ENCODE data around the gene HTT-AS.

HTT-AS gene

GRCh38 chr4:3087115-3087797 lies 12.9 kb upstream of the HTT-AS start:
- no peak for DNase-seq (ENCODE audit: low read depth)

- DNase-seq (ENCODE audit: low read depth) = no peak
Measured at GRCh38 chr4:3085948-3086670, 11.8 kb upstream of the HTT-AS start.

GRCh38 chr4:3083732-3084131 lies 9.4 kb upstream of the HTT-AS start:
- DNase-seq (ENCODE audit: low read depth) = no peak

GRCh38 chr4:3082925-3083515 lies 8.7 kb upstream of the HTT-AS start:
- no peak for DNase-seq (ENCODE audit: low read depth)

DNA sequence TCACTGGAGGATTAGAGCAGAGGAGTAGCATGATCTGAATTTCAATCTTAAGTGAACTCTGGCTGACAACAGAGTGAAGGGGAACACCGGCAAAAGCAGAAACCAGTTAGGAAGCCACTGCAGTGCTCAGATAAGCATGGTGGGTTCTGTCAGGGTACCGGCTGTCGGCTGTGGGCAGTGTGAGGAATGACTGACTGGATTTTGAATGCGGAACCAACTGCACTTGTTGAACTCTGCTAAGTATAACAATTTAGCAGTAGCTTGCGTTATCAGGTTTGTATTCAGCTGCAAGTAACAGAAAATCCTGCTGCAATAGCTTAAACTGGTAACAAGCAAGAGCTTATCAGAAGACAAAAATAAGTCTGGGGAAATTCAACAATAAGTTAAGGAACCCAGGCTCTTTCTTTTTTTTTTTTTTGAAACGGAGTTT lies 5.4 kb upstream of the HTT-AS start:
- no peak for DNase-seq (ENCODE audit: low read depth)

- no peak for DNase-seq (ENCODE audit: low read depth)
Measured at GRCh38 chr4:3077796-3078195, 3.5 kb upstream of the HTT-AS start.

- no peak for DNase-seq (ENCODE audit: low read depth)
Measured at GRCh38 chr4:3075652-3075981, 1.3 kb upstream of the HTT-AS start.

DNA sequence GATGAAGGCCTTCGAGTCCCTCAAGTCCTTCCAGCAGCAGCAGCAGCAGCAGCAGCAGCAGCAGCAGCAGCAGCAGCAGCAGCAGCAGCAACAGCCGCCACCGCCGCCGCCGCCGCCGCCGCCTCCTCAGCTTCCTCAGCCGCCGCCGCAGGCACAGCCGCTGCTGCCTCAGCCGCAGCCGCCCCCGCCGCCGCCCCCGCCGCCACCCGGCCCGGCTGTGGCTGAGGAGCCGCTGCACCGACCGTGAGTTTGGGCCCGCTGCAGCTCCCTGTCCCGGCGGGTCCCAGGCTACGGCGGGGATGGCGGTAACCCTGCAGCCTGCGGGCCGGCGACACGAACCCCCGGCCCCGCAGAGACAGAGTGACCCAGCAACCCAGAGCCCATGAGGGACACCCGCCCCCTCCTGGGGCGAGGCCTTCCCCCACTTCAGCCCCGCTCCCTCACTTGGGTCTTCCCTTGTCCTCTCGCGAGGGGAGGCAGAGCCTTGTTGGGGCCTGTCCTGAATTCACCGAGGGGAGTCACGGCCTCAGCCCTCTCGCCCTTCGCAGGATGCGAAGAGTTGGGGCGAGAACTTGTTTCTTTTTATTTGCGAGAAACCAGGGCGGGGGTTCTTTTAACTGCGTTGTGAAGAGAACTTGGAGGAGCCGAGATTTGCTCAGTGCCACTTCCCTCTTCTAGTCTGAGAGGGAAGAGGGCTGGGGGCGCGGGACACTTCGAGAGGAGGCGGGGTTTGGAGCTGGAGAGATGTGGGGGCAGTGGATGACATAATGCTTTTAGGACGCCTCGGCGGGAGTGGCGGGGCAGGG lies 711 bp upstream of the HTT-AS start:
- no peak for DNase-seq (ENCODE audit: low read depth)

- no peak for DNase-seq (ENCODE audit: low read depth)
Measured at GRCh38 chr4:3073158-3074077, 920 bp downstream of the HTT-AS start.

GRCh38 chr4:3071811-3072210 lies 2.5 kb downstream of the HTT-AS start:
- DNase-seq (ENCODE audit: low read depth) = no peak

GRCh38 chr4:3070709-3071500 lies 3.4 kb downstream of the HTT-AS start:
- DNase-seq (ENCODE audit: low read depth) = no peak

DNA sequence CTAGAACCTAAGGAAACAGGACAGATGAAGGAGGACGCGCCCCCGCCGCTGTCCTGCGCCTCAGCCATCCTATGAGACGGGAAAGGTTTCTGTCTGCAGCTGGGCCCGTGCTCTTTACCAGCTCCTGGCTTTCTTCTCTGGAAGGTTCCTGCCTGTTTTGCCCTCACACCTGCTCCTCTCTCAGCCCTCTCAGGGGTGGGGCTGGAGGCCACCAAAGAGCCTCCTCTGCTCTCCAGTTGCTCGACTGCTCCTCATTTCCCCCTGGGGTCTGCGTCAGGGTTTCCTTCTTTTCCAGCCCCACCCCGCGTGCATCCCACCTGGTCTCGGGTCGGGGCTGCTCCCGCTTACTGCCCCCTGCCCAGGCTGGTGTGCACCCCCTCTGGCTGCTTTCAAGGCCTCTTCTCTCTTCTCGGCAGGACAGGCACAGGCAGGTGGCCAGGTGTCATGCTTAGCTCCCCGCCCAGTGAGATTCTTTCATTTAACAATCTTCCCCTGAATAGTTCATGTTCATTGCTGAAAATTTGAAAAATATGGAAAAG lies 4.6 kb downstream of the HTT-AS start:
- DNase-seq (ENCODE audit: low read depth) = no peak

DNA sequence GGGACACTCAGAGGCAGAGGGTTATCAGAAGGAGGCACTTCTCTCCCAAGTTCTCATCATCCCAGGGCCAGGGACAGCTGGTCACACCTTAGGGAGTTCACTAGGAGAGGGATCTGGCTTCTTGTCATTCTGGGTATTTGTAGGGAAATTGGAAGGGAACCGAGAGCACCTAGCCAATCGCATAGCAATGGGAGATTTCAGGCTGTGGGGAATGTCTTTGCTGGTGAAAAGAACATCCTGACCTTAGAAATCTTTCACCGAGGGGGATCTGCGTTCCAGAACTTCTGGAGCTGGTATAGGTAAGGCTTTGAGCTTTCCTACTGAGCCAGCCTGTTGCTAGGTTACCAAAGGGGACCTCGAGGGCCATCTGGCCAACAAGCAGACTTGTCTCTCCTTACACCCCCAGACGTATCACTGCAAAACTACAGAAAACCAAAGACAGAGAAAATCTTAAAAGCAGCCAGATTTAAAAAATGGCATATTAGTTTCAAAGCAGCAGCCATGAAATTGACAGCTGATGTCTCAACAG lies 6.8 kb downstream of the HTT-AS start:
- no peak for DNase-seq (ENCODE audit: low read depth)

GRCh38 chr4:3066836-3067400 lies 7.4 kb downstream of the HTT-AS start:
- DNase-seq (ENCODE audit: low read depth) = no peak

- no peak for DNase-seq (ENCODE audit: low read depth)
Measured at GRCh38 chr4:3065551-3065950, 8.8 kb downstream of the HTT-AS start.

- DNase-seq (ENCODE audit: low read depth) = no peak
Measured at GRCh38 chr4:3062471-3062870, 11.9 kb downstream of the HTT-AS start.

DNA sequence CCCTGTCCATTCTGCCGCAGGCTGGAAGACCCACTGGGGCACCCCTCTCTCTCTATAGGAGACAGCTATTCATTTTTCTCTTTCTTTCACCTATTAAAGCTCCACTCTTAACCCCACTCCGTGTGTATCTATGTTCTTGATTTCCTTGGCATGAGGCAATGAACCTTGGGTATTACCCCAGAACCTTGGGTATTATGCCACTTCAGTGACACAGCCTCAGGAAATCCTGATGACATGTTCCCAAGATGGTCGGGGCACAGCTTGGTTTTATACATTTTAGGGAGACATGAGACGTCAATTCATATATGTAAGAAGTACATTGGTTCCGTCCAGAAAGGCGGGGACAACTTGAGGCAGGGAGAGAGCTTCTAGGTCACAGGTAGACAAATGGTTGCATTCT lies 13.4 kb downstream of the HTT-AS start:
- DNase-seq (ENCODE audit: low read depth) = no peak

GRCh38 chr4:3059943-3060342 lies 14.4 kb downstream of the HTT-AS start:
- DNase-seq (ENCODE audit: low read depth) = no peak

DNA sequence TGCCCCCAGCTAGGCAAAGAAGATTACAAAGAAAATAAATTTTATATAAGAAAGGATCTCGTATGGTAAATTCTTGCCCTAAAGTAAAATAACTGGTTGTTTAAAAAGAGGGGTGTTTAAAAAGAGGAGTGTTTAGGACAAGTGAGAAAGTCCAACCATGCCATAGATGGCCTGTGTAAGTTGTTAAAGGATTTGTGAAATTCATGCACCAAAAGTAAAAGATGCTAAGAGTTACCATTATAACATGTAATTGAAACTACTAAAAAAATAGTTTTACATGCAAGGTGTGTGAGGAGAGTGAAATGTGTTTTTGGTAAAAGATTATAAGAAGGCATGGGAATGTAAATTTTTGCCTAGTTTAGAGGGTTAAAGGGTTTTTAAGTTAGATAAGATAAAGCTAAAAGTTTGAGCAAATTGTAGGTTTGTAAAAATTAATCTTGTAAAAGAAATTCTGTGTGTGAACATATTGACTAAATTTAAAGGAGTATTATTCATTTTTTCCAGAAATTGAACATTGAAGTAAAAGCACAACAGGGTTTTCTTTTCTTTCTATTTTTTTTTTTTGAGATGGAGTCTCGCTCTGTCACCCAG lies 20.1 kb downstream of the HTT-AS start:
- no peak for DNase-seq (ENCODE audit: low read depth)
